ENCODE data around the gene FCHO2. TPM values are rescaled to one million over a fixed set of nuclear protein-coding genes. Genes with fewer than 3 reads are reported as not detected.

Gene FCHO2
- total RNA-seq, 1 experiment from 2014 or later = 5.8 TPM

GRCh38 chr5:73114044-73114688 is 158.3 kb downstream of the FCHO2 start:
- Mint-ChIP-seq H3K4me3 (no peak overlapping the region), H3K27me3 (ENCODE audit: low read depth) (peaks cover 32% of the 10 kb centered on the region), H3K36me3 (ENCODE audit: insufficient read depth in 1 of 3, low read depth in 3 of 3) (no peaks in the 10 kb centered on the region), H3K4me1 (peaks cover 4% of the 10 kb centered on the region in 2 experiments; a peak in 3 of 4 replicates), H3K27ac (no peak overlapping the region), H3K9me3 (no peaks in the 10 kb centered on the region; a peak in 3 of 5 replicates)
- Histone ChIP-seq H3K4ac (ENCODE audit: low read depth, low read length) (no peak overlapping the region), H3K56ac (ENCODE audit: insufficient read length, low read depth, low read length) (no peak overlapping the region), H4K8ac (replicated peaks; ENCODE audit: insufficient read length, low read depth, low read length) (no peak overlapping the region), H3K14ac (ENCODE audit: insufficient read depth, low read length) (no peak overlapping the region), H2BK20ac (ENCODE audit: low read depth, low read length, poor library complexity, severe bottlenecking) (no peak overlapping the region), H2BK12ac (ENCODE audit: insufficient read length, low read depth, low read length) (no peak overlapping the region), H3K23me2 (ENCODE audit: insufficient read length, low read depth, low read length, poor library complexity, severe bottlenecking) (no peaks in the 10 kb centered on the region), H3K27ac (ENCODE audit: insufficient read length, low read depth, low read length) (no peak overlapping the region), H3T11ph (ENCODE audit: low read length) (no peak overlapping the region), H2BK15ac (ENCODE audit: low read depth, low read length) (no peak overlapping the region), H3K23ac (ENCODE audit: insufficient read length, low read depth, low read length) (no peak overlapping the region), H3K9ac (ENCODE audit: extremely low read depth, insufficient read length, low read length) (no peak overlapping the region), H2AFZ (ENCODE audit: low read length) (no peak overlapping the region), H2BK5ac (ENCODE audit: insufficient read length, low read length) (no peak overlapping the region), H4K20me1 (ENCODE audit: control insufficient read depth, insufficient read depth, insufficient read length) (no peaks in the 10 kb centered on the region), H3K79me1 (ENCODE audit: insufficient read depth, low read depth, low read length, poor library complexity, severe bottlenecking) (no peaks in the 10 kb centered on the region), H2BK120ac (ENCODE audit: low read depth, low read length, poor library complexity, severe bottlenecking) (no peak overlapping the region), H4K91ac (ENCODE audit: insufficient read length, low read depth, low read length) (no peak overlapping the region), H2AK5ac (ENCODE audit: insufficient read length, low read length) (no peak overlapping the region), H4K5ac (ENCODE audit: insufficient read length, low read depth, low read length) (no peak overlapping the region), H3K18ac (ENCODE audit: insufficient read length, low read depth, low read length) (no peak overlapping the region), H3K4me1 (ENCODE audit: insufficient read depth, low read length) (no peaks in the 10 kb centered on the region), H3K79me2 (ENCODE audit: insufficient read depth, low read length) (no peaks in the 10 kb centered on the region), H3K9me3 (ENCODE audit: control insufficient read depth, low read depth, low read length) (no peaks in the 10 kb centered on the region), H3K4me2 (ENCODE audit: insufficient read depth, insufficient read length, low read length) (no peak overlapping the region), H3K27me3 (ENCODE audit: insufficient read depth, low read length) (peaks cover 1% of the 10 kb centered on the region; the same call in 1 of the 2 replicates)
- WGBS (ENCODE audit: extremely low coverage, insufficient read length, low lambda C conversion rate) = no CpG with 5 or more reads among the region's 3 CpGs
- no peak for TF ChIP-seq CTCF (conservative IDR thresholded peaks at IDR 0.05)
- no peak for DNase-seq
